WI38 (cell line): ENCODE data around the gene TAF6.
A peak's percentile ranks its signal among the peaks of the same experiment; 100 is the strongest.

ENCODE experiments used
- H3K4me3 ChIP-seq: 2 replicates; pipeline ENCODE4 v1.5.1; 2011; ENCODE audit warnings: low read depth, mild to moderate bottlenecking, control low read depth, low read length
- TF ChIP-seq, protein P1 (sequence below): IDR thresholded peaks from 2 replicates; pipeline ENCODE4 v1.5.1; 2012; ENCODE audit warnings: low read depth, mild to moderate bottlenecking, control low read depth, low read length

TAF6 gene

DNA sequence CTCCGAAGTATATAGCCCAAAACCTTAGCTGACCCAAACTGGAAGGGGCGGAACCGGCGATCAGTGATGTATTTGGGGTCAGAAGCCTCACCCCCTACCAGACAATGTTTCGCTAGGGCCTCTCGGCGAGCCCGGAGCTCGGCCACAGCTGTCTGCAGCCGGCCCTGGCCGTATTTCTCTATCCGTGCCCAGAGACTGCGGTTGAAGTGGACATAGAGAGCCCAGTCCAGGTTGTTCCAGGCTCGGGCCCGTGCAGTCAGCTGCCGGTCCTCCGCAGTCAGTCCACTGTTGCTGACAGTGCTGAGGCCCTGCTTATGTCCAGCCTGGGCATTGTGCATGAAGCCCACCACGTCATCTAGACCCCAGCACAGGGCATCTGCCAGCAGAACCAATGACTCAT is 40.9 kb upstream of the TAF6 start:
- H3K4me3 ChIP-seq: no peak overlapping the region
- TF ChIP-seq, protein P1, sequence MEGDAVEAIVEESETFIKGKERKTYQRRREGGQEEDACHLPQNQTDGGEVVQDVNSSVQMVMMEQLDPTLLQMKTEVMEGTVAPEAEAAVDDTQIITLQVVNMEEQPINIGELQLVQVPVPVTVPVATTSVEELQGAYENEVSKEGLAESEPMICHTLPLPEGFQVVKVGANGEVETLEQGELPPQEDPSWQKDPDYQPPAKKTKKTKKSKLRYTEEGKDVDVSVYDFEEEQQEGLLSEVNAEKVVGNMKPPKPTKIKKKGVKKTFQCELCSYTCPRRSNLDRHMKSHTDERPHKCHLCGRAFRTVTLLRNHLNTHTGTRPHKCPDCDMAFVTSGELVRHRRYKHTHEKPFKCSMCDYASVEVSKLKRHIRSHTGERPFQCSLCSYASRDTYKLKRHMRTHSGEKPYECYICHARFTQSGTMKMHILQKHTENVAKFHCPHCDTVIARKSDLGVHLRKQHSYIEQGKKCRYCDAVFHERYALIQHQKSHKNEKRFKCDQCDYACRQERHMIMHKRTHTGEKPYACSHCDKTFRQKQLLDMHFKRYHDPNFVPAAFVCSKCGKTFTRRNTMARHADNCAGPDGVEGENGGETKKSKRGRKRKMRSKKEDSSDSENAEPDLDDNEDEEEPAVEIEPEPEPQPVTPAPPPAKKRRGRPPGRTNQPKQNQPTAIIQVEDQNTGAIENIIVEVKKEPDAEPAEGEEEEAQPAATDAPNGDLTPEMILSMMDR: no peak

DNA sequence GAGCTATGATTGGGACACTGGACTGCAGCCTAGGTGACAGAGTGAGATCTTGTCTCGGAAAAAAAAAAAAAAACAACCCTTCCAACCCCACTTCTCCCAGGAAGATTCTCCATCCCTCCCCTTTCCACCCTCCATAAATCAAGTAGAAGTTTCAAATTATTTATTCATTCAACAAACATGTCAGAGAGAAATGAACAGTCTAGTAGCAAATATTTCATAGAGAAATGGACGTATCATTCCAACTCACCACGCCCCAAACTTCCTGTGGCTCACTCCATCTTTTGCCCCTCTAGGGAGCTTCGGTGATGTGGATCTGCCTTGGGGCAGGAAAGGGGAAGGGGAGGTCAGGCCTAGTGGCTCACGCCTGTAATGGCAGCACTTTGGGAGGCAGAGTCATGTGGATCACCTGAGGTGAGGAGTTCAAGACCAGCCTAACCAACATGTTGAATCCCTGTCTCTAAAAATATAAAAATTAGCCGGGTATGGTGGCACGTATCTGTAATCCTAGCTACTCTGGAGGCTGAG is 40.0 kb upstream of the TAF6 start:
- peak overlapping the region; percentile 71 for H3K4me3 ChIP-seq
- TF ChIP-seq, protein P1: no peak

DNA sequence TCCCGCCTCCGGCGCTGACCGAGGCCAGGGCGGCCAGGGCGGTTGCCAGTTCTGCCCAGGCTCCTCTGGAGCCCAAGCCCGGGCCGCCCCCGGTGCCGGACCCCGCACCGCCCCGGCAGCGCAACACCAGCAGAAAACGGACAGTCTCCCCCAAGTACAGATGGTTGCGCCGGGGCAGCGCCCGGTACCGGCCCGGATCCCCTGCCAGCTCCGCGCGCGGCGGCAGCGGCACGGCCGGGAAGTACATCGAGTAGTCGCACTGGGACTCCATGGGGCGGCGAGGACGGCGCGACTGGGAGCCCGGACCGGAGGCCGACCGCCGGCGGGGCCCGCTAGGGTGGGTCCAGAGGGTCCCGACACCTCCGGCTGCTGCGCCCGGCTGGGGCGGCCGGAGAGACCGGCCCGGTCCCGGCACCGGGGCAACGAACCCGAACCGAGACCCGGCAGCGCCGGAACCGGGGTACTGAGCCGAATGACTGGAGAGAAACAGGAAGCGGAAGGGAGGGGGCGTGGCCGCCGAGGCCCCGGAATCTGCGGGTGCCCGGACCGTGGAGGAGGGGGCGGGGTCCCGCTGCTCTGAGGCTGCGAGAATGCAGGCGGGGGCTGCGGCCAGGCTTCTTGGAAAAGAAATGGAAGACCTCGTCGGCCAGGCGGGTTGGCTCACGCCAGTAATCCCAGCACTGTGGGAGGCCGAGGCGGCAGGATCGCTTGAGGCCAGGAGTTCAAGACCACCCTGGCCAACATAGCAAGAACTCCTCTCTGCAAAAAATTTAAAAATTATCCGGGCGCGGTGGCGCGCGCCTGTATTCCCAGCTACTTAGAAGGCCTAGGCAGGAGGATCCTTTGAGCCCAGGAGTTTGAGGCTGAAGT is 39.3 kb upstream of the TAF6 start, which contains the start of gene TRAPPC14:
TRAPPC14 (minus strand) TSS at position 495 of the 870 bp plus-strand sequence; CDS start at position 271, 224 bp downstream.
- TF ChIP-seq, protein P1: no peak

DNA sequence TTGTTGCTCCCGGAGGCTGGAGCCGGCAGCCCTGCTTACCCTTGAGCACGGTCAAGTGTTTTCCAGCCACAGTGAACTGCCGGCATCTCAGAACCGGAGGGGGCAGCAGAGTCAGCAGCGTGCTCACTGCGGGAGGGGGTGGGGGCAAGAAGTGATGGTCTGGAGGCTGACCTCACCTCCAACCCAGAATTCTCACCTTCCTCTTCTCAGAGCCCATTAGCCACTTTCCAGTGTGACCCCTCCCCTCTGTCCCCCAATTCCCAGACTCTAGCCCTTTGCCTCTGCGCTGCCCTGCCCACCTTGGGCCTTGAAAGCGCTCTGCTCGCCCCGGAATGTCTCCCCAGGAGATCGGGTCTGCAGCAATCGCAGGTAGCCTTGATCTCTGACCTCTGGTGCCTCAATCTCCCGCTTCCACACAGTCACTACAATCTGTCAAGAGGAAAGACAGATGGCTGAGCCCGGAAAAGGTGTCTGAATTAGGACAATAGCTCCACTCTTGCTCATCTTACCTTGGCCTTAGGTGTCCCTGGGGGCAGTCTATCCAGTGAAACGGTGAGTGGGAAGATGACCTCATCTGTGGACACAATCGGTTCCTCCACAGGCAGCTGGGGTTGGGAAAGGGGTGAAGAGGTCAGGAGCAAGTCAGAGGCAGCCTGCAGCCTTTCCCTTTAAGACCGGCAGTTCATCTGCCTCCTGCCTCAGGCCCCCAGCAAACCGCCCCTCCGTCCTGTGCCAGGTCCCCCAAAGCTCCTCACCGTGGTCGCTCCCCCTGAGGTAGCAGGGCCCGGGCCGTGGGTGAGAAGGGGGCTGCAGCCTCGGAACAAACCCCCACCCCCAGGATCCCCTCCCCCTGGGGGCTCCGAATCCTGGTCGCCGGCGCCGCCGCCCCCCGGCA is 38.4 kb upstream of the TAF6 start:
- H3K4me3 ChIP-seq: peak overlapping the region; percentile 71
- TF ChIP-seq, protein P1: no peak

More for the DNA sequence above, 39.3 kb upstream of the TAF6 start, which contains the start of gene TRAPPC14:
- H3K4me3 ChIP-seq: peak within 1 kb of the TSS; percentile 71

DNA sequence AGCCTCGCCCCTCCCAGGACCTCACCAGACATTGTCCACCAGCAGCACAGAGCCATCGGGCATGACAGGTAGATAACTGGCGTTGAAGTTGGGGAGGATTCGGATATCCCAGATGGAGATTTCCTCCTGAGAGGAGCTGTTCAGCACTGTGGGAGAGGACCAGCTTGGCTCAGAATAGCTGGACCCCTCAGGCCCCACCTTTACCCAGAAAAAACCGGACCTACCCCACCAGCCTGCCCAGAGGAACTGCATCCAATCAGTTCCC is 37.8 kb upstream of the TAF6 start:
- H3K4me3 ChIP-seq: peak overlapping the region; percentile 71; the same call in 1 of the 2 replicates

DNA sequence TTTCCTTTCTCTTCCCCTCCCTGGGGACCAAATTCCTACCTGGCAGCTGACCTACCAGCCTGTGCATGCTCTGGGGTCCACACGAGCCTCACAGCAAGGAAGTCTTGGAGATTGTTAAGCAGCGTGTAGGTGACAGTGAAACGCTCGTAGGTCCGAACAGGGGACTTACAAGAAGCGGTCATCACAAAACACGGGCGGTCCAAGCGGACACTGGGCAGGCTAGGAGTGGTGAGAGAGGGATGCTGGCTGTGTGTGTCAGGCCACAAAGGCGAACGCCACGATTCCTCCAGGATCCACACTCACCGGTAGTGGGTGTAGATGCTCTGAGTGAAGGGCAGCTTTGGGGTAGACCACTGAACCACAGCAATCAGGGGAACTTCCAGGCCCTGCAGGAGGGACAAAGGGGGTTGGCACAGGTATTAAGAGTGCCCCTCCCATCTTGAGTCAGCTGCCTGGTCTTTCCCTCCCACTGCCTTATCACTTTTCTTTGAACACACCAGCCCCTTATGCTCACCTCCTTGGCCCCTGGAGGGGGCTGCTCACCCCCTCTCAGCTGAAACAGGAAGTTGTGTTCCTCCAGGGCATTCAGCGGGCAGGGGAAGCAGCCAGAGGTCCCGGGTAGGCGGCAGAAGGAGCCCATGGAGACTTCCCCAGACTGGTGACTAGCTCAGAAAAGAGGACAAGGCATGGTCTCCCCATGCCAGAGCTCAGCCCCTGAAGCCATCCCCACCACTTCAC is 37.3 kb upstream of the TAF6 start:
- TF ChIP-seq, protein P1: no peak
- H3K4me3 ChIP-seq: no peak overlapping the region

More for the DNA sequence above, 37.8 kb upstream of the TAF6 start:
- TF ChIP-seq, protein P1: no peak
